SK-N-MC (cell line): ENCODE results near the gene DNAJC27.

Experiments
- EZH2 ChIP-seq: fragments of 200-600 bp; sonication (generic); IDR thresholded peaks from one replicate; pipeline ENCODE4 v1.6.1; 2017; ENCODE audit warnings: antibody characterized with exemption
- FOXP2 ChIP-seq: optimal IDR thresholded peaks from 2 replicates; pipeline ENCODE3; 2011; ENCODE audit warnings: mild to moderate bottlenecking, moderate library complexity; ENCODE audit not compliant: insufficient read depth; ENCODE audit errors: extremely low read length, control extremely low read depth
- POLR2AphosphoS5 ChIP-seq: IDR thresholded peaks from 2 replicates; pipeline ENCODE4 v1.6.1; 2012; ENCODE audit warnings: mild to moderate bottlenecking, low read depth, low read length, borderline replicate concordance

DNA sequence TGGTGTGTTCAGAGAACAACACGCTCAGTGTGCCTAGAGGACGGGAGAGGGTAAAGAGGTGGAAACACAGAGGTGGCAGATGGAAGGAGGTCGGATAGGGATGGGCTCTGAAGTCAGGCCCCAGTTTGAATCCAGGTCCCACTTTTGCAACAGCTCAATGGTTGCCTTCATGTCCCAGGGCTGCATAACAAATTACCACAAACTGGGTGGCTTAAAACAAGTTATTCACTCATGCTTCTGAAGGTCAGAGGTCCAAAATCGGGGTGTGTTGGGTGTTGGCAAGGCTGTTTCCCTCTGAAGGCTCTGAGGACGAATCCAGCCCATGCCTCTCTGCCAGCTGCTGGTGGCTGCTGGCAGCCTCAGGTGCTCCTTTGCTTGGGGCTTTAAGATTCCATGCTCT lies 39.0 kb downstream of the DNAJC27 start:
- no peak for TF ChIP-seq EZH2
- no peak for TF ChIP-seq POLR2AphosphoS5
- TF ChIP-seq FOXP2: no peak
